H9 (cell line): Measurements from ENCODE around the gene CCDC85B. TPM values are rescaled to one million over a fixed set of nuclear protein-coding genes. Genes with fewer than 3 reads are reported as not detected.
A peak's percentile ranks its signal among the peaks of the same experiment; 100 is the strongest.

Source experiments
- DNase-seq: peaks from one replicate; pipeline ENCODE4 v3.0.0-alpha.2; 2017
- H2AFZ ChIP-seq: one replicate; pipeline ENCODE4 v1.6.1; 2013; ENCODE audit warnings: mild to moderate bottlenecking, low read length, control low read depth, moderate library complexity
- H2AK5ac ChIP-seq: 2 replicates; pipeline ENCODE4 v1.6.1; 2013; ENCODE audit warnings: low read length, control low read depth, mixed read lengths; ENCODE audit not compliant: insufficient read length
- H2BK120ac ChIP-seq: one replicate; pipeline ENCODE4 v1.6.1; 2013; ENCODE audit warnings: low read depth, mild to moderate bottlenecking, low read length, control low read depth, inconsistent platforms; ENCODE audit not compliant: poor library complexity, severe bottlenecking
- H2BK12ac ChIP-seq: 2 replicates; pipeline ENCODE4 v1.6.1; 2013; ENCODE audit warnings: low read length, control low read depth, mixed read lengths, low read depth; ENCODE audit not compliant: insufficient read length
- H2BK15ac ChIP-seq: 2 replicates; pipeline ENCODE4 v1.6.1; 2013; ENCODE audit warnings: low read depth, low read length, control low read depth
- H2BK20ac ChIP-seq: one replicate; pipeline ENCODE4 v1.6.1; 2013; ENCODE audit warnings: low read depth, mild to moderate bottlenecking, low read length, control low read depth, inconsistent platforms; ENCODE audit not compliant: poor library complexity, severe bottlenecking
- H2BK5ac ChIP-seq: 2 replicates; pipeline ENCODE4 v1.6.1; 2013; ENCODE audit warnings: low read length, control low read depth, mixed read lengths; ENCODE audit not compliant: insufficient read length
- H3K14ac ChIP-seq: 2 replicates; pipeline ENCODE4 v1.6.1; 2013; ENCODE audit warnings: low read length, control low read depth; ENCODE audit not compliant: insufficient read depth
- H3K18ac ChIP-seq: 2 replicates; pipeline ENCODE4 v1.6.1; 2013; ENCODE audit warnings: low read depth, mild to moderate bottlenecking, mixed read lengths, low read length, control low read depth; ENCODE audit not compliant: insufficient read length
- H3K23ac ChIP-seq: 2 replicates; pipeline ENCODE4 v1.6.1; 2013; ENCODE audit warnings: low read length, control low read depth, mixed read lengths, low read depth; ENCODE audit not compliant: insufficient read length
- H3K23me2 ChIP-seq: 2 replicates; pipeline ENCODE4 v1.6.1; 2013; ENCODE audit warnings: low read depth, mild to moderate bottlenecking, mixed read lengths, low read length, control low read depth; ENCODE audit not compliant: insufficient read length, poor library complexity, severe bottlenecking
- H3K27ac ChIP-seq: 2 replicates; pipeline ENCODE4 v1.5.1; 2013; ENCODE audit warnings: low read length, control low read depth, mixed read lengths, low read depth; ENCODE audit not compliant: insufficient read length
- H3K27me3 ChIP-seq: 2 replicates; pipeline ENCODE4 v1.6.1; 2013; ENCODE audit warnings: low read length, control low read depth, inconsistent platforms; ENCODE audit not compliant: insufficient read depth
- H3K4ac ChIP-seq: 2 replicates; pipeline ENCODE4 v1.6.1; 2013; ENCODE audit warnings: low read depth, mild to moderate bottlenecking, control low read depth, inconsistent platforms, low read length, moderate library complexity
- H3K4me1 ChIP-seq: 2 replicates; pipeline ENCODE4 v1.6.1; 2013; ENCODE audit warnings: low read length, control low read depth, inconsistent platforms; ENCODE audit not compliant: insufficient read depth
- H3K4me2 ChIP-seq: 2 replicates; pipeline ENCODE4 v1.6.1; 2013; ENCODE audit warnings: low read length, control low read depth, mixed read lengths; ENCODE audit not compliant: insufficient read length, insufficient read depth
- H3K56ac ChIP-seq: 2 replicates; pipeline ENCODE4 v1.6.1; 2013; ENCODE audit warnings: low read depth, mild to moderate bottlenecking, mixed read lengths, low read length, control low read depth; ENCODE audit not compliant: insufficient read length
- H3K79me1 ChIP-seq: 2 replicates; pipeline ENCODE4 v1.6.1; 2013; ENCODE audit warnings: low read depth, mild to moderate bottlenecking, moderate library complexity, low read length, control low read depth, inconsistent platforms; ENCODE audit not compliant: insufficient read depth, poor library complexity, severe bottlenecking
- H3K79me2 ChIP-seq: 2 replicates; pipeline ENCODE4 v1.6.1; 2013; ENCODE audit warnings: low read length, control low read depth, inconsistent platforms; ENCODE audit not compliant: insufficient read depth
- H3K9ac ChIP-seq: 2 replicates; pipeline ENCODE4 v1.6.1; 2013; ENCODE audit warnings: low read length, control low read depth, mixed read lengths; ENCODE audit not compliant: insufficient read length; ENCODE audit errors: extremely low read depth
- H3K9me3 ChIP-seq: one replicate; pipeline ENCODE4 v1.6.1; 2013; ENCODE audit warnings: low read depth, low read length, inconsistent platforms; ENCODE audit not compliant: control insufficient read depth
- H3T11ph ChIP-seq: one replicate; pipeline ENCODE4 v1.6.1; 2013; ENCODE audit warnings: mild to moderate bottlenecking, low read length, control low read depth, inconsistent platforms
- H4K20me1 ChIP-seq: one replicate; pipeline ENCODE4 v1.6.1; 2013; ENCODE audit not compliant: control insufficient read depth, insufficient read length, insufficient read depth
- H4K5ac ChIP-seq: 2 replicates; pipeline ENCODE4 v1.6.1; 2013; ENCODE audit warnings: low read depth, mild to moderate bottlenecking, mixed read lengths, low read length, control low read depth; ENCODE audit not compliant: insufficient read length
- H4K8ac ChIP-seq: replicated peaks from 2 replicates; pipeline ENCODE4 v1.6.1; 2013; ENCODE audit warnings: low read length, control low read depth, mixed read lengths, low read depth; ENCODE audit not compliant: insufficient read length
- H4K91ac ChIP-seq: 2 replicates; pipeline ENCODE4 v1.6.1; 2013; ENCODE audit warnings: low read depth, mild to moderate bottlenecking, moderate library complexity, mixed read lengths, low read length, control low read depth; ENCODE audit not compliant: insufficient read length
- H3K27ac Mint-ChIP-seq, 3 experiments: 2 replicates in 2 of 3; 3 replicates in 1 of 3; pipeline ENCODE4 v1.8.0; 2020 to 2021; ENCODE audit warnings: mixed read lengths in 3 of 3, mild to moderate bottlenecking in 1 of 3, moderate library complexity in 1 of 3
- H3K27me3 Mint-ChIP-seq: 2 replicates; pipeline ENCODE4 v1.8.0; 2021; ENCODE audit warnings: low read depth, mild to moderate bottlenecking, moderate library complexity, mixed read lengths
- H3K36me3 Mint-ChIP-seq, 3 experiments: 2 replicates in 2 of 3; 3 replicates in 1 of 3; pipeline ENCODE4 v1.8.0; 2020 to 2021; ENCODE audit warnings: low read depth in 3 of 3, mixed read lengths in 3 of 3; ENCODE audit not compliant: insufficient read depth in 1 of 3
- H3K4me1 Mint-ChIP-seq, 2 experiments: 2 replicates each; pipeline ENCODE4 v1.8.0; 2020; ENCODE audit warnings: mixed read lengths in 2 of 2
- H3K4me3 Mint-ChIP-seq, 2 experiments: 2 replicates in 1 of 2; 3 replicates in 1 of 2; pipeline ENCODE4 v1.8.0; 2020 to 2021; ENCODE audit warnings: mild to moderate bottlenecking in 2 of 2, mixed read lengths in 2 of 2, moderate library complexity in 1 of 2
- H3K9me3 Mint-ChIP-seq, 2 experiments: 2 replicates in 1 of 2; 3 replicates in 1 of 2; pipeline ENCODE4 v1.8.0; 2020; ENCODE audit warnings: mild to moderate bottlenecking in 2 of 2, mixed read lengths in 2 of 2, moderate library complexity in 1 of 2
- WGBS: extraction: QIAGEN DNeasy Blood & Tissue Kit; methylation state at CpG from one replicate; pipeline ENCODE4 v1.1.7; 2013; ENCODE audit warnings: missing lambda C conversion rate, low lambda C conversion rate, mixed read lengths; ENCODE audit not compliant: insufficient read length; ENCODE audit errors: extremely low coverage; 5-methylcytosine and 5-hydroxymethylcytosine counted together
- total RNA-seq: library from RNA; stranded (reverse); gene quantifications from 2 replicates; pipeline ENCODE4 v1.2.1, GENCODE V29; 2021
- TF ChIP-seq, protein P1 (sequence below): fragments of 200-600 bp; sonication (generic); conservative IDR thresholded peaks from 3 replicates; pipeline ENCODE4 v1.8.0; 2021; ENCODE audit warnings: antibody characterized with exemption, mild to moderate bottlenecking

The CCDC85B gene
- total RNA-seq, 1 experiment from 2014 or later: 23.3 TPM

DNA sequence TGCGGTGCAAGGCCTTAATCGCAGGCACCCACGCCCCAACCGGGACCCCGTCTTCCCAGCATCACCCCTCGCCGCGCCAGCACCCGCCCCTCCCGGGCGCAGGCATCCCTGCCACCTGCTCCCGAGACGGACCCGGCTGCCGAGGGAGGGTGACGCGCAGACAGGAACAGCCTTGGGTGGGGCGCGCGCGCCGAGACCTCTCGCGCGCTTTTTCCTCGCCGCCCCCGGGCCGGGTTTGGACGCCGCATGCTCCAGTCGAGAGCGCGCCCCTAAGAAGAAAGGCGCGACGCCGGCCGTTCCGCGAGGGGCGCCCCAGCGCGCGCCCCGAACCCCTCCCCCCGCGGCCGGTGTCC, 33.0 kb upstream of the CCDC85B start:
- no peaks in the 10 kb centered on the region for H3K27me3 ChIP-seq
- H2BK15ac ChIP-seq: no peak overlapping the region
- H3K9ac ChIP-seq: peak overlapping the region; percentile 81
- no peak overlapping the region for H4K8ac ChIP-seq
- peaks cover 14% of the 10 kb centered on the region; the same call in 1 of the 2 replicates for H3K79me2 ChIP-seq
- Mint-ChIP-seq H3K27ac (no peak overlapping the region), H3K4me1 (peaks cover 29% of the 10 kb centered on the region in 2 experiments), H3K27me3 (no peaks in the 10 kb centered on the region), H3K36me3 (peaks cover 44 to 49% (median 46%) of the 10 kb centered on the region in 3 experiments), H3K9me3 (peaks cover 0 to 3% of the 10 kb centered on the region in 2 experiments; a peak in 2 of 5 replicates), H3K4me3 (peak overlapping the region; percentile 86 to 89)
- H4K91ac ChIP-seq: no peak overlapping the region
- H3K4me1 ChIP-seq: no peaks in the 10 kb centered on the region
- no peak overlapping the region for H3K56ac ChIP-seq
- peak overlapping the region; percentile 73 for H3K18ac ChIP-seq
- WGBS: no CpG with 5 or more reads among the region's 49 CpGs
- no peak overlapping the region for H2BK20ac ChIP-seq
- no peak overlapping the region for H2BK12ac ChIP-seq
- H2BK120ac ChIP-seq: no peak overlapping the region
- DNase-seq: no peak
- H4K5ac ChIP-seq: no peak overlapping the region
- H3K4me2 ChIP-seq: peak overlapping the region; percentile 77
- TF ChIP-seq, protein P1, sequence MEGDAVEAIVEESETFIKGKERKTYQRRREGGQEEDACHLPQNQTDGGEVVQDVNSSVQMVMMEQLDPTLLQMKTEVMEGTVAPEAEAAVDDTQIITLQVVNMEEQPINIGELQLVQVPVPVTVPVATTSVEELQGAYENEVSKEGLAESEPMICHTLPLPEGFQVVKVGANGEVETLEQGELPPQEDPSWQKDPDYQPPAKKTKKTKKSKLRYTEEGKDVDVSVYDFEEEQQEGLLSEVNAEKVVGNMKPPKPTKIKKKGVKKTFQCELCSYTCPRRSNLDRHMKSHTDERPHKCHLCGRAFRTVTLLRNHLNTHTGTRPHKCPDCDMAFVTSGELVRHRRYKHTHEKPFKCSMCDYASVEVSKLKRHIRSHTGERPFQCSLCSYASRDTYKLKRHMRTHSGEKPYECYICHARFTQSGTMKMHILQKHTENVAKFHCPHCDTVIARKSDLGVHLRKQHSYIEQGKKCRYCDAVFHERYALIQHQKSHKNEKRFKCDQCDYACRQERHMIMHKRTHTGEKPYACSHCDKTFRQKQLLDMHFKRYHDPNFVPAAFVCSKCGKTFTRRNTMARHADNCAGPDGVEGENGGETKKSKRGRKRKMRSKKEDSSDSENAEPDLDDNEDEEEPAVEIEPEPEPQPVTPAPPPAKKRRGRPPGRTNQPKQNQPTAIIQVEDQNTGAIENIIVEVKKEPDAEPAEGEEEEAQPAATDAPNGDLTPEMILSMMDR: no peak
- H3K14ac ChIP-seq: peak overlapping the region; percentile 83
- H2BK5ac ChIP-seq: no peak overlapping the region
- H3K23me2 ChIP-seq: peaks cover 25% of the 10 kb centered on the region
- no peak overlapping the region for H2AFZ ChIP-seq
- peaks cover 3% of the 10 kb centered on the region for H3K79me1 ChIP-seq
- H3K23ac ChIP-seq: no peak overlapping the region
- no peak overlapping the region for H3K27ac ChIP-seq
- H3T11ph ChIP-seq: no peak overlapping the region
- no peak overlapping the region for H2AK5ac ChIP-seq
- H4K20me1 ChIP-seq: peaks cover 2% of the 10 kb centered on the region
- H3K4ac ChIP-seq: no peak overlapping the region
- H3K9me3 ChIP-seq: no peaks in the 10 kb centered on the region
